ENCODE data around the gene INPPL1.
A peak's percentile ranks its signal among the peaks of the same experiment; 100 is the strongest.

INPPL1 gene

GRCh38 chr11:72217841-72218240 lies 6.7 kb upstream of the INPPL1 start:
- DNase-seq, result no peak

GRCh38 chr11:72218251-72218745 lies 6.3 kb upstream of the INPPL1 start:
- no peak for DNase-seq

- DNase-seq, result no peak
Measured at GRCh38 chr11:72220696-72221363, 3.7 kb upstream of the INPPL1 start.

- DNase-seq, result no peak
Measured at GRCh38 chr11:72221386-72222075, 3.0 kb upstream of the INPPL1 start.

GRCh38 chr11:72222106-72222891 lies 2.3 kb upstream of the INPPL1 start:
- DNase-seq, result no peak

GRCh38 chr11:72222907-72223614 lies 1.5 kb upstream of the INPPL1 start:
- peak; percentile 81 for DNase-seq

- DNase-seq, result no peak
Measured at GRCh38 chr11:72223615-72224563, 678 bp upstream of the INPPL1 start.

- DNase-seq, result no peak
Measured at GRCh38 chr11:72225411-72225951, 914 bp downstream of the INPPL1 start.

GRCh38 chr11:72226701-72227100 lies 2.1 kb downstream of the INPPL1 start:
- no peak for DNase-seq

GRCh38 chr11:72227316-72228228 lies 3.0 kb downstream of the INPPL1 start:
- peak; percentile 89 for DNase-seq

GRCh38 chr11:72228229-72228843 lies 3.8 kb downstream of the INPPL1 start:
- no peak for DNase-seq

- DNase-seq, result no peak
Measured at GRCh38 chr11:72228844-72229231, 4.3 kb downstream of the INPPL1 start.

GRCh38 chr11:72229336-72229924 lies 4.9 kb downstream of the INPPL1 start:
- DNase-seq, result no peak

- DNase-seq, result no peak
Measured at GRCh38 chr11:72229925-72230763, 5.6 kb downstream of the INPPL1 start.

- no peak for DNase-seq
Measured at GRCh38 chr11:72230764-72231365, 6.3 kb downstream of the INPPL1 start.

- DNase-seq, result no peak
Measured at GRCh38 chr11:72231396-72232259, 7.1 kb downstream of the INPPL1 start.
